Mesenchymal stem cell (in vitro differentiated cells and primary cell): ENCODE results near the gene CEP104.

Source experiments
- DNase-seq: peaks from one replicate; pipeline ENCODE4 v3.0.0-alpha.2; 2013
- H2AFZ ChIP-seq: one replicate; pipeline ENCODE4 v1.6.1; 2013; ENCODE audit warnings: low read depth, mild to moderate bottlenecking, control low read depth, inconsistent platforms, low read length, moderate library complexity
- H2AK5ac ChIP-seq: 2 replicates; pipeline ENCODE4 v1.6.1; 2013; ENCODE audit warnings: low read length, moderate library complexity, mild to moderate bottlenecking, inconsistent platforms; ENCODE audit not compliant: severe bottlenecking
- H2BK120ac ChIP-seq: one replicate; pipeline ENCODE4 v1.6.1; 2013; ENCODE audit warnings: low read depth, mild to moderate bottlenecking, inconsistent platforms, low read length, moderate library complexity
- H2BK12ac ChIP-seq, 2 experiments: one replicate each; pipeline ENCODE4 v1.6.1; 2013; ENCODE audit warnings: inconsistent platforms in 2 of 2, low read length in 2 of 2, mild to moderate bottlenecking in 2 of 2, moderate library complexity in 2 of 2, control low read depth in 1 of 2
- H2BK15ac ChIP-seq: one replicate; pipeline ENCODE4 v1.6.1; 2013; ENCODE audit warnings: mild to moderate bottlenecking, low read depth, inconsistent platforms; ENCODE audit not compliant: poor library complexity, severe bottlenecking
- H2BK5ac ChIP-seq: 2 replicates; pipeline ENCODE4 v1.6.1; 2013; ENCODE audit warnings: low read depth, mild to moderate bottlenecking, low read length, control low read depth, inconsistent platforms; ENCODE audit not compliant: poor library complexity, severe bottlenecking
- H3K14ac ChIP-seq, 2 experiments: one replicate each; pipeline ENCODE4 v1.6.1; 2013; ENCODE audit warnings: inconsistent platforms in 2 of 2, low read length in 2 of 2, control low read depth in 1 of 2, mild to moderate bottlenecking in 1 of 2, moderate library complexity in 1 of 2
- H3K18ac ChIP-seq, 2 experiments: one replicate each; pipeline ENCODE4 v1.6.1; 2013; ENCODE audit warnings: inconsistent platforms in 2 of 2, low read length in 2 of 2, control low read depth in 1 of 2, low read depth in 1 of 2, mild to moderate bottlenecking in 1 of 2
- H3K23ac ChIP-seq, 2 experiments: one replicate each; pipeline ENCODE4 v1.6.1; 2013; ENCODE audit warnings: inconsistent platforms in 2 of 2, low read length in 2 of 2, mild to moderate bottlenecking in 2 of 2, moderate library complexity in 2 of 2, control low read depth in 1 of 2
- H3K27ac ChIP-seq: 2 replicates; pipeline ENCODE4 v1.5.1; 2013; ENCODE audit warnings: mild to moderate bottlenecking, moderate library complexity, low read length, control low read depth, inconsistent platforms; ENCODE audit not compliant: poor library complexity, severe bottlenecking
- H3K27me3 ChIP-seq, 2 experiments: 2 replicates each; pipeline versions ENCODE4 v1.6.1 to v1.7.0; 2013; ENCODE audit warnings: low read length in 2 of 2, mild to moderate bottlenecking in 2 of 2, moderate library complexity in 2 of 2, control low read depth in 1 of 2, inconsistent platforms in 1 of 2; ENCODE audit not compliant: control insufficient read depth in 1 of 2, insufficient read depth in 1 of 2
- H3K36me3 ChIP-seq, 2 experiments: 2 replicates each; pipeline versions ENCODE4 v1.6.1 to v1.7.0; 2013; ENCODE audit warnings: low read length in 2 of 2, control low read depth in 1 of 2, inconsistent platforms in 1 of 2, low read depth in 1 of 2, mild to moderate bottlenecking in 1 of 2; ENCODE audit not compliant: insufficient read depth in 2 of 2, control insufficient read depth in 1 of 2
- H3K4ac ChIP-seq, 2 experiments: one replicate each; pipeline ENCODE4 v1.6.1; 2013; ENCODE audit warnings: inconsistent platforms in 2 of 2, low read length in 2 of 2, mild to moderate bottlenecking in 2 of 2, moderate library complexity in 2 of 2, control low read depth in 1 of 2, low read depth in 1 of 2
- H3K4me1 ChIP-seq: 2 replicates; pipeline ENCODE4 v1.6.1; 2013; ENCODE audit warnings: low read depth, low read length, control low read depth; ENCODE audit not compliant: control insufficient read depth, insufficient read depth
- H3K4me2 ChIP-seq: 2 replicates; pipeline ENCODE4 v1.6.1; 2013; ENCODE audit warnings: low read length, mild to moderate bottlenecking, inconsistent platforms; ENCODE audit not compliant: poor library complexity, severe bottlenecking
- H3K4me3 ChIP-seq, 2 experiments: 2 replicates each; pipeline versions ENCODE4 v1.5.1 to v1.7.0; 2013; ENCODE audit warnings: low read length in 2 of 2, mild to moderate bottlenecking in 2 of 2, control low read depth in 1 of 2, low read depth in 1 of 2; ENCODE audit not compliant: insufficient read depth in 1 of 2
- H3K79me1 ChIP-seq: replicated peaks from 2 replicates; pipeline ENCODE4 v1.6.1; 2013; ENCODE audit warnings: mild to moderate bottlenecking, control low read depth, low read length, inconsistent platforms; ENCODE audit not compliant: poor library complexity, severe bottlenecking
- H3K9ac ChIP-seq: 2 replicates; pipeline ENCODE4 v1.7.0; 2013; ENCODE audit warnings: mild to moderate bottlenecking, low read length, moderate library complexity
- H3K9me3 ChIP-seq: 2 replicates; pipeline ENCODE4 v1.7.0; 2013; ENCODE audit warnings: mild to moderate bottlenecking, low read length; ENCODE audit not compliant: control insufficient read depth
- H4K8ac ChIP-seq: one replicate; pipeline ENCODE4 v1.6.1; 2013; ENCODE audit warnings: inconsistent platforms, mild to moderate bottlenecking, low read length, moderate library complexity
- H4K91ac ChIP-seq: one replicate; pipeline ENCODE4 v1.6.1; 2013; ENCODE audit warnings: mild to moderate bottlenecking, low read length, inconsistent platforms
- WGBS: methylation state at CpG from one replicate; pipeline ENCODE4 v1.1.7; 2013; ENCODE audit warnings: mixed read lengths; 5-methylcytosine and 5-hydroxymethylcytosine counted together

Gene CEP104

DNA sequence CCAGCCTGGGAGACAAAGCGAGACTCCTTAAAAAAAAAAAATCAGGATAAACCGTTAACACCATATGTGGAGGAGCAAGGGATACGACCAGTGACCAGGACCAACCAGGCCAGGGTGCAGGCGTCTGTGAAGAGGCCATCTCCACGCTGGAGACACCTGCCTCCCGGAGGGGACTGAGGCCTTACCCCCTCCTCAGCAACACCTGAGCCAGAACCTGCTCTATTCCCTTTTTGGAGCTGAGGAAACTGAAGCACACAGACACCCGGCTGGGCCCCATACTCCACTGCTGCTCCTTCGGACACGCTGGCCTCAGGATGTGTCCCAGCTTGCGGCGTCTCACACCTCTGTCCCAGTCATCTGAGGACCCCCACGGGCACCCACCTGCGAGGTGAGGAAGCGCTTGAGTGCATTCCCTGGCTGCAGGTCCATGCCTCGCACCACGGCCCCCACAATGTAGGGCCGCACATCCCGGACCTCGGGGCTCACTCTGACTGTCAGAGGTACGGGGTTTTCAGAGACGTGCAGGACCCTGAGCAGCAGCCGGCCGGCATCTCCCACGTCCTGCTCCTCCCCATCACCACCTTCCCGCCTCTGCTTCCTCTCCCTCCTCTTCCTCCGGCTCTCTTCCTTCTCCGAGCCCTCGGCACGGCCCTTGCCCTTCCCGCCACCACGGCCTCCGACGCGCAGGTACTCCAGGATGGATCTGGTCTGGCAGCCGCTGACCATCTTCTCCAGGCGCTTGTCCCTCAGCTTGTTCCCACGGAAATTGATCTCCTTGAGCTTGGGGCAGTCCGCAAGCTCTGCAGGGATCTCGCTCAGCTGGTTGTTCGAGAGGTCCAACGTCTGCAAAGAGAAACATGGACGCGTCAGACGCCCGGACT, 70.3 kb downstream of the CEP104 start:
- Histone ChIP-seq H3K23ac (no peak overlapping the region), H3K27me3 (no peaks in the 10 kb centered on the region), H2BK12ac (no peak overlapping the region), H3K4me3 (no peak overlapping the region), H3K9ac (no peak overlapping the region), H2BK120ac (no peak overlapping the region), H3K79me1 (peaks cover 50% of the 10 kb centered on the region), H3K4me2 (no peak overlapping the region), H2AK5ac (no peak overlapping the region), H3K4ac (no peak overlapping the region), H4K91ac (no peak overlapping the region), H2BK15ac (no peak overlapping the region), H2AFZ (no peak overlapping the region), H3K18ac (no peak overlapping the region), H3K4me1 (peaks cover 2% of the 10 kb centered on the region), H3K27ac (no peak overlapping the region), H3K9me3 (no peaks in the 10 kb centered on the region), H4K8ac (no peak overlapping the region), H2BK5ac (no peak overlapping the region), H3K36me3 (peaks cover 73 to 88% of the 10 kb centered on the region in 2 experiments), H3K14ac (no peak overlapping the region)
- WGBS: 97% methylated on average over 45 of the region's 45 CpGs
- no peak for DNase-seq

- H2BK15ac ChIP-seq: no peak overlapping the region
- no peak overlapping the region for H3K14ac ChIP-seq
- H3K27me3 ChIP-seq: no peaks in the 10 kb centered on the region
- H3K36me3 ChIP-seq: peaks cover 84 to 91% of the 10 kb centered on the region in 2 experiments
- H3K4me1 ChIP-seq: peaks cover 2% of the 10 kb centered on the region
- DNase-seq: peak; percentile 14
- no peak overlapping the region for H4K91ac ChIP-seq
- no peak overlapping the region for H2BK12ac ChIP-seq
- H2BK120ac ChIP-seq: no peak overlapping the region
- no peak overlapping the region for H3K4ac ChIP-seq
- no peak overlapping the region for H2BK5ac ChIP-seq
- H4K8ac ChIP-seq: no peak overlapping the region
- no peaks in the 10 kb centered on the region for H3K9me3 ChIP-seq
- WGBS: 82% methylated on average over 13 of the region's 14 CpGs
- no peak overlapping the region for H3K18ac ChIP-seq
- H3K27ac ChIP-seq: no peak overlapping the region
- H3K4me2 ChIP-seq: no peak overlapping the region
- H3K4me3 ChIP-seq: no peak overlapping the region
- H2AFZ ChIP-seq: no peak overlapping the region
- H2AK5ac ChIP-seq: no peak overlapping the region
- H3K9ac ChIP-seq: no peak overlapping the region
- no peak overlapping the region for H3K23ac ChIP-seq
- peaks cover 50% of the 10 kb centered on the region for H3K79me1 ChIP-seq
These were observed 71.4 kb downstream of the CEP104 start for GRCh38 chr1:3785456-3786157.

GRCh38 chr1:3785045-3785444, 72.0 kb downstream of the CEP104 start:
- H4K8ac ChIP-seq: no peak overlapping the region
- no peak overlapping the region for H2BK12ac ChIP-seq
- no peak overlapping the region for H2BK120ac ChIP-seq
- H3K4me2 ChIP-seq: no peak overlapping the region
- no peak overlapping the region for H2BK15ac ChIP-seq
- H3K9me3 ChIP-seq: no peaks in the 10 kb centered on the region
- no peak overlapping the region for H3K27ac ChIP-seq
- no peak overlapping the region for H2AFZ ChIP-seq
- no peak overlapping the region for H3K4ac ChIP-seq
- H3K27me3 ChIP-seq: no peaks in the 10 kb centered on the region
- H3K4me1 ChIP-seq: peaks cover 2% of the 10 kb centered on the region
- no peak overlapping the region for H3K4me3 ChIP-seq
- DNase-seq: no peak
- peaks cover 90% of the 10 kb centered on the region in 2 experiments for H3K36me3 ChIP-seq
- H3K9ac ChIP-seq: no peak overlapping the region
- H3K79me1 ChIP-seq: peaks cover 48% of the 10 kb centered on the region
- no peak overlapping the region for H3K14ac ChIP-seq
- no peak overlapping the region for H3K23ac ChIP-seq
- H3K18ac ChIP-seq: no peak overlapping the region
- H4K91ac ChIP-seq: no peak overlapping the region
- WGBS: 98% methylated on average over 13 of the region's 13 CpGs
- no peak overlapping the region for H2BK5ac ChIP-seq
- H2AK5ac ChIP-seq: no peak overlapping the region
